ENCODE data around the gene PSMD14. TPM values are rescaled to one million over a fixed set of nuclear protein-coding genes. Genes with fewer than 3 reads are reported as not detected.
A peak's percentile ranks its signal among the peaks of the same experiment; 100 is the strongest.

Gene PSMD14
- polyA plus RNA-seq, 1 experiment = 95.3 TPM

DNA sequence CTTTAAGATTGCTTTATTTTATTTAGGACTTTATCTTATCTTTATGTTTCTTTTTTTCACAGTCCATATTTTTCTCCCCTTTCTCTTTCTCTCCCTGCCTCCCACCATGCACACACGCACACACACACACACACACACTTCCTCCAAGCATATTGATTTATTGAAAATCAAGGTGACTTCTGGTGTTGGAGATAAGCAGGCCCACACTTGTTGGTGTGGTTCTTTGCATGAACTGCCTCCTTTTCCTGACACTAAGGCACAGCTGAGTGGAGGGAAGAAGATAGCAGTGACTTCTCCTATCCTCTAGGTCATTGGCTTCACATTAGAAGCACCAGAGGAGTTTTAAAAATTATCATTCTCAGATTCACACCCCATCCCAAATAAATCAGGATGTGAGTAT lies 125.9 kb downstream of the PSMD14 start:
- H3K9me3 ChIP-seq (ENCODE audit: control insufficient read depth, insufficient read depth, low read length) = no peaks in the 10 kb centered on the region
- CTCF ChIA-PET = no interaction called here
- H3K27me3 ChIP-seq (ENCODE audit: control insufficient read depth, insufficient read depth, low read length) = peaks cover 25% of the 10 kb centered on the region
- no peak overlapping the region for H3K27ac ChIP-seq (ENCODE audit: low read depth, low read length)
- TF ChIP-seq, protein P1, sequence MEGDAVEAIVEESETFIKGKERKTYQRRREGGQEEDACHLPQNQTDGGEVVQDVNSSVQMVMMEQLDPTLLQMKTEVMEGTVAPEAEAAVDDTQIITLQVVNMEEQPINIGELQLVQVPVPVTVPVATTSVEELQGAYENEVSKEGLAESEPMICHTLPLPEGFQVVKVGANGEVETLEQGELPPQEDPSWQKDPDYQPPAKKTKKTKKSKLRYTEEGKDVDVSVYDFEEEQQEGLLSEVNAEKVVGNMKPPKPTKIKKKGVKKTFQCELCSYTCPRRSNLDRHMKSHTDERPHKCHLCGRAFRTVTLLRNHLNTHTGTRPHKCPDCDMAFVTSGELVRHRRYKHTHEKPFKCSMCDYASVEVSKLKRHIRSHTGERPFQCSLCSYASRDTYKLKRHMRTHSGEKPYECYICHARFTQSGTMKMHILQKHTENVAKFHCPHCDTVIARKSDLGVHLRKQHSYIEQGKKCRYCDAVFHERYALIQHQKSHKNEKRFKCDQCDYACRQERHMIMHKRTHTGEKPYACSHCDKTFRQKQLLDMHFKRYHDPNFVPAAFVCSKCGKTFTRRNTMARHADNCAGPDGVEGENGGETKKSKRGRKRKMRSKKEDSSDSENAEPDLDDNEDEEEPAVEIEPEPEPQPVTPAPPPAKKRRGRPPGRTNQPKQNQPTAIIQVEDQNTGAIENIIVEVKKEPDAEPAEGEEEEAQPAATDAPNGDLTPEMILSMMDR (IDR thresholded peaks at IDR 0.05; ENCODE audit: low read depth, low read length) = no peak
- POLR2A ChIA-PET = no interaction called here
- H3K4me3 ChIP-seq (ENCODE audit: low read depth, low read length) = no peak overlapping the region
- no peak for DNase-seq (ENCODE audit: low read depth, low spot score)

DNA sequence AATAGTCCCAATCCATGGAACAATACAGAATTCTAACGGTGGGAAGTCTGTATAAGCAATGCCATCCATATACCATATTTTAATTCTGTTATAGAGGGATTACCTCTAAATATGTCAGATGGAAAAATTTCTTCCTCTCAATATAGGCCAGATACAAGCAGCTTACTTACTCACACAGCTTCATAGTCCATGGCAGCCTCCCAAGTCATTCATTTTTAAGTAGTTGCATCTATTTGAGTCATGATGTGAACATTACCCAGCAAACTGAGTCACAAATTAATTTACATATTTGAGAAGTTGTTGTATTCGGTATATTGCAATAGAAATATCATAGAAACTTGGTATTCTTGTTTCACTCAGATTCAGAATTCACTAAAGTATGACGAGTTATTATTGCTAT lies 128.2 kb downstream of the PSMD14 start:
- POLR2A ChIA-PET = no interaction called here
- CTCF ChIA-PET = interaction anchor here (1.2 kb wide), 1 partner anchor 9 kb away, joined by 5 read pairs; no protein-coding TSS in a partner anchor

DNA sequence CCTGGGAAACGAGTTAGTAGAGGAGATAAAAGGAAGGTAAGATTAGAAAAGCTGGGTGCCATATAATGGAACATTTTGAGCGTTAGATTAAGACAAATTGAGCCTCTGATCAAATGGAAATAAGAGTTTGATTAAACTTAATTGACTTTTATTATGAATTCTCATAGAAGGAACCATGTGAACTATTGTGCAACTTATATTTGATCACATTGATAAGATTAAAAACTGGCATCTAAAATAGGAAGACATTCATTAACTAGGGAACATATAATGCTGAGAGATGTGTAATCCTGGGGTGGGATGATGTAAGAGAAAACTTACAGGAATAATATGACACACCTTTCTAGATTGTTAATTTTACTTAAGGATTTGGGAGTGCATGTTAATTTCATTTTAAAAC lies 130.4 kb downstream of the PSMD14 start:
- TF ChIP-seq, protein P1 (IDR thresholded peaks at IDR 0.05; ENCODE audit: low read depth, low read length) = no peak
- Histone ChIP-seq H3K9me3 (ENCODE audit: control insufficient read depth, insufficient read depth, low read length) (no peaks in the 10 kb centered on the region), H3K27me3 (ENCODE audit: control insufficient read depth, insufficient read depth, low read length) (peaks cover 8% of the 10 kb centered on the region), H3K4me3 (ENCODE audit: low read depth, low read length) (no peak overlapping the region), H3K27ac (ENCODE audit: low read depth, low read length) (no peak overlapping the region)
- ChIA-PET CTCF (no interaction called here), POLR2A (no interaction called here)
- no peak for DNase-seq (ENCODE audit: low read depth, low spot score)

More for the DNA sequence above, 128.2 kb downstream of the PSMD14 start:
- DNase-seq (ENCODE audit: low read depth, low spot score) = peak; percentile 26
- Histone ChIP-seq H3K27ac (ENCODE audit: low read depth, low read length) (no peak overlapping the region), H3K27me3 (ENCODE audit: control insufficient read depth, insufficient read depth, low read length) (peaks cover 14% of the 10 kb centered on the region), H3K9me3 (ENCODE audit: control insufficient read depth, insufficient read depth, low read length) (no peaks in the 10 kb centered on the region), H3K4me3 (ENCODE audit: low read depth, low read length) (no peak overlapping the region)
- TF ChIP-seq, protein P1 (IDR thresholded peaks at IDR 0.05; ENCODE audit: low read depth, low read length) = no peak

DNA sequence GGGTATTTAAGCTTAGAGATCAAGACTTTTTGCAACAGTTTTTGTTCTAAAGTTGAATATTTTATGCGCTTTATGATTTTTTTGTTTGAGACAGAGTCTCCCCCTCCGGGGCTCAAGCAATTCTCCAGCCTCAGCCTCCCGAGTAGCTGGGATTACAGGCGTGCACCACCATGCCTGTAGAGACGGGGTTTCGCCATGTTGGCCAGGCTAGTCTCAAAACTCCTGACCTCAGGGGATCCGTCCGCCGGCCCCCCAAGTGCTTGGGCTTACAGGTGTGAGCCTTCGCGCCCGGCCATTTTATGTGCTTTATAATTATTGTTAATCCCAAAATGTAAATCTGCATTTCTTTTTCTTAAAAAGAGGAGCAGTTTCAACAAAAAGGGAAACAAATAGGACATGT lies 136.9 kb downstream of the PSMD14 start:
- DNase-seq (ENCODE audit: low read depth, low spot score) = no peak
- no peaks in the 10 kb centered on the region for H3K9me3 ChIP-seq (ENCODE audit: control insufficient read depth, insufficient read depth, low read length)
- ChIA-PET POLR2A (interaction anchor here (0.5 kb wide), 1 partner anchor 107 kb away, joined by 3 read pairs; no protein-coding TSS in a partner anchor), CTCF (interaction anchor here (0.8 kb wide), 1 partner anchor 15 kb away, joined by 3 read pairs; no protein-coding TSS in a partner anchor)
- no peak overlapping the region for H3K27ac ChIP-seq (ENCODE audit: low read depth, low read length)
- peaks cover 10% of the 10 kb centered on the region for H3K27me3 ChIP-seq (ENCODE audit: control insufficient read depth, insufficient read depth, low read length)
- TF ChIP-seq, protein P1 (IDR thresholded peaks at IDR 0.05; ENCODE audit: low read depth, low read length) = no peak
- H3K4me3 ChIP-seq (ENCODE audit: low read depth, low read length) = no peak overlapping the region

DNA sequence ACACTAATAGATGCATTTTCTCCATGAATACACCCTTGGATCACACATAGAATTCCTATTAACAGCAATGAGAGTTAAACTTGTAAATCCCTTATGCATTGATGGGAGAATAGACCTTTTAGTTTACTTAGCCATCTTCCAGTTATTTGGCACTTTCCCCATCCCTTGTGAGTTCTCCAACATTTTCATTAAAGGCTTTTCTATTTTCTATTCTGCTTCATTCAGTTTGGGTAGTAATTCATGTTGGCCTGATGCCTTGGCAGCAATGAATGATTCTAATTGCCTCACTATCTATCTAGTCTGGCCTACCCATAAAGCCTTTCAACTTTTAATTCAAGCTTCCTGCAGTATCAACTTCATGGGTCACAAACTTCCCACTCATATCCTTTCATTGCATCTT lies 140.2 kb downstream of the PSMD14 start:
- POLR2A ChIA-PET = no interaction called here
- CTCF ChIA-PET = no interaction called here
- Histone ChIP-seq H3K9me3 (ENCODE audit: control insufficient read depth, insufficient read depth, low read length) (no peaks in the 10 kb centered on the region), H3K4me3 (ENCODE audit: low read depth, low read length) (no peak overlapping the region), H3K27ac (ENCODE audit: low read depth, low read length) (no peak overlapping the region), H3K27me3 (ENCODE audit: control insufficient read depth, insufficient read depth, low read length) (peaks cover 4% of the 10 kb centered on the region)
- no peak for DNase-seq (ENCODE audit: low read depth, low spot score)
- TF ChIP-seq, protein P1 (IDR thresholded peaks at IDR 0.05; ENCODE audit: low read depth, low read length) = no peak

Small RNA genes within 50 kb of the gene (small RNA-seq; reads per million reads assigned to genes)
- not detected for gene RNA5SP108 (ENCODE audit: insufficient read length, low read depth)

Other genes with a start within 250 kb of the PSMD14 start
- gene TANK, start 148.0 kb upstream of the PSMD14 start, polyA plus RNA-seq (2011; rRNA removed) = 46.9 and 56.6 TPM in 2 replicates
- not detected in 2 replicates for gene TBR1, start 107.9 kb downstream of the PSMD14 start, polyA plus RNA-seq (2011; rRNA removed)

Data from AG04450 (cell line).